Muscle of back (tissue), 13 donors: ENCODE data around the gene C5orf58. TPM values are rescaled to one million over a fixed set of nuclear protein-coding genes. Genes with fewer than 3 reads are reported as not detected.

Experiments used
- DNase-seq, 3 donors: peaks; one replicate each; pipeline versions ENCODE4 v3.0.0 to v3.0.0-alpha.2; 2013
- long read RNA-seq, 9 donors: transcript quantifications; one replicate each; lab custom pipeline, GENCODE V29; 2026
- polyA plus RNA-seq, 10 donors: library from polyadenylated mRNA; unstranded; fragments of 120-200 nt; gene quantifications; one replicate each; pipeline ENCODE4 v1.2.1, GENCODE V29; 2013; ENCODE audit not compliant: insufficient read length in 10 of 10

The C5orf58 gene
- polyA plus RNA-seq = under 1 TPM in 7 of 10 donors, not detected in 3; 0.31 to 0.67 (median 0.58) TPM
- long read RNA-seq, donor 1 = 0 reads
- long read RNA-seq, donor 2 = 0 reads
- long read RNA-seq, donor 3 = 0 reads
- long read RNA-seq, donor 4 = 0 reads
- long read RNA-seq, donor 5 = 0 reads
- long read RNA-seq, donor 6, partial matches to known transcripts = 0 of 1 reads
- long read RNA-seq, donor 6, other reads (novel, unspliced or antisense) = 0 of 1 reads
- long read RNA-seq, donor 7 = 0 reads
- long read RNA-seq, donor 8 = 0 reads
- long read RNA-seq, donor 9 = 0 reads

GRCh38 chr5:170232786-170233185, at the start of gene C5orf58:
C5orf58 (plus strand) TSS chr5:170232985; CDS start chr5:170234977, 1,992 bp downstream.
- no peak for DNase-seq

GRCh38 chr5:170183816-170184687, 48.7 kb upstream of the C5orf58 start:
- peak; percentile 26 to 70 (median 40) for DNase-seq

DNA sequence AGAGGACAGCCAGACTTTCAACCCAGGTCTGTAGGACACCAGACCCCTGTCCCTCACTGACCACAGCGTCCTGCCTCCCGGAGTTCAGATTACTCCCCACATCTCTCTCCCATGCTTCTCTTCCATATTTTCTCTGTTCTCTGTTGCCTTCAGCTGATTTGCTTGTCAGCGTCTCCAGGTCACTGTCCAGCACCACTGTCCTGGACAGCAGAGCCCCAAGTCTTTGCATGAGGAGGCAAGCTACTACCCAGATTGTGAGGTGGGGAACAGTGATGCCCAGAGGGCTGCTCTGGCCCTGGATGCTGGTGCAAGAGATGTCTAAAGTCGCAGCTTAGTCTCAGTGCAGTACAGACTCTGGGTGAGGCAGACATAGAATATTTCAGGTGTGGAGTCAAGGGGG, 48.0 kb upstream of the C5orf58 start:
- DNase-seq = no peak

GRCh38 chr5:170186156-170186555, 46.6 kb upstream of the C5orf58 start:
- DNase-seq = no peak

- no peak for DNase-seq
These were observed 45.9 kb upstream of the C5orf58 start for GRCh38 chr5:170186856-170187255.

- DNase-seq = no peak
These were observed 42.2 kb upstream of the C5orf58 start for GRCh38 chr5:170190436-170191134.

DNA sequence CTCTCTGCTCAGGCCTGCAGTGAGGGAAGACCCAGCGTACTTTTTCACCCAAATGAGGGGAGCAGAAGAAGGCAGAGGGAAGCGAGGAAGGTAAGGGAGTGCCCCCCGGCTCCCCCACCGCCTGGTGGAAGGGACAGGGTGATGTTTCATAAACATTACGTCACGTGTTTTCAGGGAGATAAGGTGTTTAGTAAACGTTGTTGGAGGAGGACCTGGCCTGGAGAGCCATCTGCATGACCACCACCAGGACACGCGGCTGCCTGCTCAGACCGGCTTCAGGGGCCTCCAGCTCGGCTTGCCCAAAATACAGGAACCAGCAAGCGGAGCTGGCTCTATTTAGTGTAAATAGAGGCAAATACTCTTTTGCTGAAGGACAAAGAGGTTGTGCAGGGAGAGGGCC, 40.0 kb upstream of the C5orf58 start:
- DNase-seq = no peak

GRCh38 chr5:170195961-170196360, 36.8 kb upstream of the C5orf58 start:
- DNase-seq = no peak

DNA sequence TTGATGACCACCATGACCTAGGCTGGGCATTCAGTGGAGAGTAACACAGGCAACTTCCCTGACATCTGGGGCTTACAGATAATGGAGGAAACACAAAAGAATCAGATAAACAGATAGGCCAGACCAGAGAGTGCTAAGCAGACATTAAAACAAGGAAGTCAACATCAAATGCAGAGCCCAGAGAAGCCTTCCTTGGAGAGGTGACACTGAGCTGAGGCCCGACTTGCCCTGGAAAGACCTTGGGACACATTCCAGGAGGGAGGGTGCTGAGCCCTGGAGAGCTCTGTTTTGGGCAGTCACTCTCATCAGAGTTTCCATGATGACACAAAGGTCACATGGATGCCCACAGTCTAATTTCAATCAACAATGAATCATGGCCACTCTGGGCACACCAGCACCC, 31.9 kb upstream of the C5orf58 start:
- DNase-seq = no peak

GRCh38 chr5:170201311-170201710, 31.5 kb upstream of the C5orf58 start:
- DNase-seq = no peak

DNA sequence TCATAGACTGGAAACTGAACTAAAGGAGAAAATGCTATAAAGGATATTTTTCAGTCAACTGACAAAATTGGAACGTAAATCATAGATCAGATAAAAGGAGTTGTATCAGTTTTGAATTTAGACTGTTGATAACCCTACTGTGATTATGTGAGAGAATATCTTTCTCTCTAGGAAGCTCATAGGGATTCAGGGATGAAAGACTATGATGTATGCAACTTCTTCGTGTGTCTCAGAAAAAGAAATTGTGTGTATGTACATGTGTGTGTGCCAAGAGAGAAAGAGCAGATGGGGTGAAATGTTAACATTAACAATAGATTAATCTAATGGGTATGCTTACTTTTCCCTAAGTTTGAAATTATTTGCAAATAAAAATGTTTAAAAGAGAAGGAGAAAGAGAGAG, 30.7 kb upstream of the C5orf58 start:
- no peak for DNase-seq

DNA sequence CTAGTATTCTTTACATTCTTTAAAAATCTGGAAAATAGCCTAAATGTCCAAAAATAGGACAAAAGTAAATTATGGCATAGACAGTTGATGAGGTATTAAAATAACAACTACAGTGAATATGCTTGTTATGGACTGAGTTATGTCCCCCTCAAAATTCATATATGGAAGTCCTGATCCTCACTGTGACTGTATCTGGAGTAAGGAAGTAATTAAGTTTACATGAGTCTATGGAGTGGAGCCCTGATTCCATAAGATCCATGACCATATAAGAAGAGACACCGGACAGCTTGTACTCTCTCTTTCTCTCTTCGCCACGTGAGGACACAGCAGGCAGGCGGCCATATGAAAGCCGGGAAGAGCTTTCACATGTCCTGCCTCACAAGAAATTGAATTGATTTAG, 28.6 kb upstream of the C5orf58 start:
- no peak for DNase-seq

DNA sequence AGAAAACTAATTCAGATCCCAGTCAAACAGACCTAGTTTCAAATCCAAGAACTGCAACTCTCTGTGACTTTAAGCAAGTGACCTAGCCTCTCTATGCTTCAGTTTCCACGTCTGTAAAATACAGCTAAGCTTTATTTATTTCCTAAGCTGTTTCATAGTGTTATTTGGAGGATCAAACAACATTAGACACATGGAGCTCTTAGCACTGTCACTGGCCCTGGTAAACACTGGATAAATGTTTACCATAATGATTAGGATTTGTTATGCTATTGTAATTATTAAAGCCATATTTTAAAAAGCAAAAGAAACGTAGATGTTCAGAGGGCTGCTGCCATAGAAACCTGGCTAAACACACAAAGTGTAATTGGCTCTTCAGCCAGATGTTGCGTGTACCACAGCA, 26.6 kb upstream of the C5orf58 start:
- DNase-seq = peak in 1 of 3 donors; percentile 44

DNA sequence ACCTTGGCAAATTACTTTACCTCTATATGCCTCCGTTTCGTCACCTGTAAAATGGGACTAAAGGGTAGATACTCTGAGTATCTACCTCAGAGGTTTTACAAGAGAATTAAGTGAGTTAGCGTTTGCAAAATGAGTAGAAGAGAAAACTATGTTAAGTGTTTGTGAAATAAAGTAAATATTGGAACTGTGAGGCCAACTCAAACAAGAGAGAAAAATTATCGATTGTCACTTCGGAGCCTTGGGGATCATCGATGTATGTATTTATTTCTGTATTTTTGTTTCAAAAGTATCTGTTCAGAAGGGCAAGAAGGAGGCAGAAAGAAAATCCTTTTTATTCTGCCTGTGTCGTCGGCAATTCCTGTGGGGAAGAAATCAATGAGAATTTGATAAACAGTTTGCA, 25.8 kb upstream of the C5orf58 start:
- no peak for DNase-seq

GRCh38 chr5:170211575-170212334, 21.0 kb upstream of the C5orf58 start:
- DNase-seq = no peak

- peak; percentile 58 to 86 (median 77) for DNase-seq
These were observed 16.4 kb upstream of the C5orf58 start for GRCh38 chr5:170216257-170216864.

DNA sequence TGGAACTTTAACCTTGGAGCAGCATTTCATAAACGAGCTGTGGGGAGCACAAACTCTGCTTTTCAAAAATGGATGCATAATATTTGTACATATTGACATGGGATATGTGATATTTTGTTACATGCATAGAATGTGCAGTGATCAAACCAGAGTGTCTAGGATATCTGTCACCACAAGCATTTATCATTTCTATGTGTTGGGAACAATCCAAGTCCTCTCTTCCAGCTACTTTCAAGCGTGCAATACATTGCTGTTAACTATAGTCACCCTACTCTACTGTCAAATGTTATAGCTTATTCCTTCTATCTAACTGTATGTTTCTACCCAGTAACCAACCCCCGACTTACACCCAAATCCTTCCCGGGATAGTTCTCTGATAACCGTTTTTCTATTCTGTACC, 15.0 kb upstream of the C5orf58 start:
- peak in 1 of 3 donors; percentile 32 for DNase-seq

DNA sequence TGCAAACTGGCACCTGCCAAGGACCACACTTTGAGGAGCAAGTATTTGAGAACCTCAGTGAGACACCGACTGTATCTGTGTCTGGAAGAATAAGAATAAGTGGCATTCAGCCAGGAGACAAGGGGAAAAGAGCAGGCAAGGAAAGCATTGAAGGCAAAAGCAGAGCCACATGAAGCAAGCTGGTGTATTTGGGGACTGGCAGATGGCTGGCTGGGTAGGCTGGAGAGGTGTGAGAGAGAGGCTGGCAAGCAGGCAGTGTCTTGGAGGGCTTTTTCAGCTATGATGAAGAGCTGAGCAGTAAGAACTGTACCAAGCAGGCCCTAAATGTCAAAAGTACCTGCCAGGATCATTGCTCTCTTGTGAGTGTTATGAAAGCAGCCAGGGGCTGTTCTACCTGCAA, 14.1 kb upstream of the C5orf58 start:
- no peak for DNase-seq

- peak in 1 of 3 donors; percentile 64 for DNase-seq
These were observed 13.2 kb upstream of the C5orf58 start for GRCh38 chr5:170219615-170220014.

DNA sequence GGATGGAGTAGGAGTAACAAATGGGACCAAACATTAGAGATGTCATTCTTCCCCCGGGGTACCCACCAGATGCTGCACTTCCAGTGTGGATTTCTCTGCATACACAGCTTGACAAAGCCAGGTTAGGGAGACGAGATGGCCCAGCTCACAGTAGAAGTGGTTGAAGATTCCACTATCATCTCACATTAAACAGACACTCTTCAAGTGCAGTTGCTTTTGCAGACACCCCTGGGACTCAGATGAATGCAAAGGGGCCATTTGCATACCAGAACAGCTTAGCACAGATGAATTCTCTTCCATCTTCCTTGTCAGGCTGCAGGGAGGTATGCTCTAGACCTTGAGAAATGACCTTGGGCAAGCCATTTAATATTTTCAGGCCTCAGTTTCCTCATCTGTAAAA, 12.6 kb upstream of the C5orf58 start:
- DNase-seq = no peak

GRCh38 chr5:170221327-170221741, 11.5 kb upstream of the C5orf58 start:
- peak; percentile 69 to 93 (median 80) for DNase-seq
